Measurements from ENCODE around the gene NAA25. TPM values are rescaled to one million over a fixed set of nuclear protein-coding genes. Genes with fewer than 3 reads are reported as not detected.
A peak's percentile ranks its signal among the peaks of the same experiment; 100 is the strongest.
"Not testable (repeated sequence)": the region's sequence is repeated elsewhere in the genome, so short reads cannot be mapped to it uniquely, and the experiment has no call there.

NAA25 gene
- total RNA-seq, 2 donors from 2014 or later: 15.5 to 24.0 TPM

GRCh38 chr12:112061137-112061536 is 47.4 kb downstream of the NAA25 start:
- TF ChIP-seq POLR2A (IDR thresholded peaks at IDR 0.05) (no peak), POLR2AphosphoS5 (IDR thresholded peaks at IDR 0.05) (no peak)
- TF ChIP-seq, protein P1, sequence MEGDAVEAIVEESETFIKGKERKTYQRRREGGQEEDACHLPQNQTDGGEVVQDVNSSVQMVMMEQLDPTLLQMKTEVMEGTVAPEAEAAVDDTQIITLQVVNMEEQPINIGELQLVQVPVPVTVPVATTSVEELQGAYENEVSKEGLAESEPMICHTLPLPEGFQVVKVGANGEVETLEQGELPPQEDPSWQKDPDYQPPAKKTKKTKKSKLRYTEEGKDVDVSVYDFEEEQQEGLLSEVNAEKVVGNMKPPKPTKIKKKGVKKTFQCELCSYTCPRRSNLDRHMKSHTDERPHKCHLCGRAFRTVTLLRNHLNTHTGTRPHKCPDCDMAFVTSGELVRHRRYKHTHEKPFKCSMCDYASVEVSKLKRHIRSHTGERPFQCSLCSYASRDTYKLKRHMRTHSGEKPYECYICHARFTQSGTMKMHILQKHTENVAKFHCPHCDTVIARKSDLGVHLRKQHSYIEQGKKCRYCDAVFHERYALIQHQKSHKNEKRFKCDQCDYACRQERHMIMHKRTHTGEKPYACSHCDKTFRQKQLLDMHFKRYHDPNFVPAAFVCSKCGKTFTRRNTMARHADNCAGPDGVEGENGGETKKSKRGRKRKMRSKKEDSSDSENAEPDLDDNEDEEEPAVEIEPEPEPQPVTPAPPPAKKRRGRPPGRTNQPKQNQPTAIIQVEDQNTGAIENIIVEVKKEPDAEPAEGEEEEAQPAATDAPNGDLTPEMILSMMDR (IDR thresholded peaks at IDR 0.05): no peak
- intact Hi-C loops (cut with DNase I): no loop called here
- 90% methylated on average over 2 of the region's 2 CpGs for WGBS
- no peaks in the 10 kb centered on the region for H3K27me3 ChIP-seq (replicated peaks; ENCODE audit: insufficient read depth)
- no peak overlapping the region for H3K27ac ChIP-seq
- peaks cover 2 to 5% of the 10 kb centered on the region in 2 donors for H3K36me3 ChIP-seq
- no peak overlapping the region for H3K4me3 ChIP-seq
- no peaks in the 10 kb centered on the region for H3K4me1 ChIP-seq (replicated peaks)
- H3K9me3 ChIP-seq: no peaks in the 10 kb centered on the region
- no peak for DNase-seq (ENCODE audit: low spot score)

DNA sequence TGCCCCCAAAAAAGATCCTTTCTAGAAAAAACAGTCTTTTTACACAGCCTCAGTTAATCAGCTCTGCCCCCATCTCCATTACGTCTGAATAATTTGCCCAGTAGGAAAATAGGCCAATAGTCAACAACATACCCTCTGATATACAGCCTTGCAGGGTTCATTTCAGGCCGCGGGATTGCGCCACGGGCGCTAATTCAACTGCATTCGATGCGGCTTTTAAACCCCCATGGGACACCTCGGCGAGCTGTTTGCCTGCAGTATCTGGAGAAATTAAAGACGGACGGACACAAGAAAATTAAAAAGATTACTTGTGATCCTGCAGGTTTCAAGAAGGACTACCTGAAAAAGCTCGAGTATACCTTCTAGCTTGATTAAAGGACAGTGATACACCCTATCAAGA is 59.2 kb downstream of the NAA25 start:
- H3K36me3 ChIP-seq: no peaks in the 10 kb centered on the region
- TF ChIP-seq, protein P1 (IDR thresholded peaks at IDR 0.05): no peak
- TF ChIP-seq POLR2AphosphoS5 (IDR thresholded peaks at IDR 0.05) (no peak), POLR2A (IDR thresholded peaks at IDR 0.05) (no peak)
- WGBS: 95% methylated on average over 13 of the region's 13 CpGs

DNA sequence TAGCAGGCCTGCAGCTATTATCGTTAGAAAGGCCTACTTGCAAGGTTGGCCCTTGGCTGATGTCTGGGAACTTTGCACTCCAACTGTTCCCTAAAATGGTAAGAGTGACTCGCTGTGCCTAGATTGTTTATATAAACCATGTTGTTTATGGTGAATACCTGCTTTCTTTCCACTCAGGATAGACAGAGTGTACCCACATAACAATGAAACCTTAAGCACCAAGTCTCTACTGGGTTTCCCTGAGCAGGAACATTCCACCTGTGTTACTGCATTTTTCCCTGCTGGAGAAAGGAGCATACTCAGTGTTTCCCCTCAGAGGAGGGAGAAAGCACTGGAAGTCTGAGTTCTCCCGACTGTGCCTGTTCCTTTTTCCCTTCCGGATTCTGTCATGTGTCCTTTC is 62.6 kb downstream of the NAA25 start:
- no peaks in the 10 kb centered on the region for H3K27me3 ChIP-seq (replicated peaks; ENCODE audit: insufficient read depth)
- peak overlapping the region; percentile 6 to 67 for H3K27ac ChIP-seq
- no peaks in the 10 kb centered on the region for H3K9me3 ChIP-seq
- H3K4me3 ChIP-seq: no peak overlapping the region
- H3K36me3 ChIP-seq: no peaks in the 10 kb centered on the region
- DNase-seq (ENCODE audit: low spot score): peak; percentile 6
- WGBS: 57% methylated on average over 4 of the region's 4 CpGs
- TF ChIP-seq, protein P1 (IDR thresholded peaks at IDR 0.05): no peak
- peak; percentile 73 for TF ChIP-seq POLR2AphosphoS5 (IDR thresholded peaks at IDR 0.05)
- no peak for TF ChIP-seq POLR2A (IDR thresholded peaks at IDR 0.05)
- intact Hi-C loops (cut with DNase I): no loop called here
- H3K4me1 ChIP-seq (replicated peaks): no peaks in the 10 kb centered on the region

More for the DNA sequence above, 59.2 kb downstream of the NAA25 start:
- no peak overlapping the region for H3K27ac ChIP-seq
- DNase-seq (ENCODE audit: low spot score): no peak
- no peaks in the 10 kb centered on the region for H3K27me3 ChIP-seq (replicated peaks; ENCODE audit: insufficient read depth)
- intact Hi-C loops (cut with DNase I): no loop called here
- H3K9me3 ChIP-seq: no peaks in the 10 kb centered on the region
- no peaks in the 10 kb centered on the region for H3K4me1 ChIP-seq (replicated peaks)
- H3K4me3 ChIP-seq: no peak overlapping the region

- H3K9me3 ChIP-seq; H3K4me3 ChIP-seq; H3K27ac ChIP-seq; intact Hi-C loops (cut with DNase I); H3K27me3 ChIP-seq (replicated peaks; ENCODE audit: insufficient read depth); DNase-seq (ENCODE audit: low spot score); H3K36me3 ChIP-seq; H3K4me1 ChIP-seq (replicated peaks): not testable (repeated sequence)
- 96% methylated on average over 12 of the region's 12 CpGs for WGBS
These were observed 72.0 kb downstream of the NAA25 start for GRCh38 chr12:112036614-112037013.

- no peak overlapping the region for H3K4me3 ChIP-seq
- H3K36me3 ChIP-seq: peaks cover 0 to 6% of the 10 kb centered on the region in 2 donors
- H3K9me3 ChIP-seq: no peaks in the 10 kb centered on the region
- H3K27ac ChIP-seq: no peak overlapping the region
- no peaks in the 10 kb centered on the region for H3K27me3 ChIP-seq (replicated peaks; ENCODE audit: insufficient read depth)
- 86% methylated on average over 4 of the region's 4 CpGs for WGBS
- no peak for TF ChIP-seq POLR2A (IDR thresholded peaks at IDR 0.05)
- no peak for DNase-seq (ENCODE audit: low spot score)
- intact Hi-C loops (cut with DNase I): no loop called here
- no peaks in the 10 kb centered on the region for H3K4me1 ChIP-seq (replicated peaks)
These were observed 73.3 kb downstream of the NAA25 start for GRCh38 chr12:112035219-112035785.

DNA sequence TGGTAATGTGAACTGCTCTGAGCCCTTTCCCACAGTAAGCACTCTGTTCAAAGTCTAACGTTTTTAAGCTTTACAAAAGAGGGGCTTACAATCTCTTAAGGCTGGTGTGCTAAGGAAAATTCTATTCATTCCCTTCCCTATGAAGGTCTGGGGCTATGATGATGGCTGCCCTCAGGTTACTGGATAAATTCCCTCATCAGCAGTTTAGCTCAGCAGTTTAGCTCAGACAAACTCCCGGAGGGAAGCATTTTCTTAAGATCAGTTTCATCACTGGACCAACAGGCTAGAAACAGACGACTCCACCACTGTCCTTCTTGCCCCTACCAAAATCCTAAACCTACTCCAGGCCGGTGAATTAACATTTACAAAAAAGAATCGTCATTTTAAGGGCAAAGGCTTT is 76.3 kb downstream of the NAA25 start:
- Histone ChIP-seq H3K4me1 (replicated peaks) (no peaks in the 10 kb centered on the region), H3K9me3 (no peaks in the 10 kb centered on the region), H3K27me3 (replicated peaks; ENCODE audit: insufficient read depth) (no peaks in the 10 kb centered on the region), H3K27ac (no peak overlapping the region), H3K4me3 (no peak overlapping the region), H3K36me3 (peaks cover 0 to 4% of the 10 kb centered on the region in 2 donors)
- TF ChIP-seq POLR2A (IDR thresholded peaks at IDR 0.05): no peak
- TF ChIP-seq, protein P1 (IDR thresholded peaks at IDR 0.05): no peak
- intact Hi-C loops (cut with DNase I): no loop called here
- no peak for DNase-seq (ENCODE audit: low spot score)
- WGBS: 94% methylated on average over 5 of the region's 5 CpGs

Measured in prostate gland (tissue), 2 donors.